HepG2 (cell line): ENCODE data around the gene SULT1E1. TPM values are rescaled to one million over a fixed set of nuclear protein-coding genes. Genes with fewer than 3 reads are reported as not detected.

Experiments used
- CCAR2 ChIP-seq: fragments of 200-400 bp; formaldehyde crosslinking; optimal IDR thresholded peaks from 2 replicates; pipeline ENCODE3; 2018; ENCODE audit warnings: low read depth, mild to moderate bottlenecking, low read length, moderate library complexity
- NFAT5 ChIP-seq: sonication (generic); formaldehyde crosslinking; IDR thresholded peaks from 2 replicates; pipeline ENCODE4 v1.4.0; 2020; ENCODE audit warnings: missing genetic modification reagents
- PCBP2 ChIP-seq: fragments of 200-400 bp; formaldehyde crosslinking; optimal IDR thresholded peaks from 2 replicates; pipeline ENCODE3; 2018; ENCODE audit warnings: low read length, low read depth; ENCODE audit not compliant: poor library complexity, severe bottlenecking
- SAP130 ChIP-seq: IDR thresholded peaks from 2 replicates; pipeline ENCODE4 v1.6.1; 2016; ENCODE audit warnings: low read depth
- SKI ChIP-seq: fragments of 450-650 bp; IDR thresholded peaks from one replicate; pipeline ENCODE4 v1.6.1; 2018; ENCODE audit warnings: mild to moderate bottlenecking; ENCODE audit not compliant: partially characterized antibody
- SP1 ChIP-seq, 2 experiments: fragments of 450-650 bp in 1 of 2; sonication (generic) in 1 of 2; formaldehyde crosslinking in 1 of 2; IDR thresholded peaks; 2 replicates each; pipeline versions ENCODE4 v1.4.0 to v1.6.1; 2016 to 2020; ENCODE audit warnings: missing genetic modification reagents in 1 of 2
- ZC3H4 ChIP-seq: sonication (generic); formaldehyde crosslinking; IDR thresholded peaks from 2 replicates; pipeline ENCODE4 v1.4.0; 2020; ENCODE audit warnings: missing genetic modification reagents, borderline replicate concordance
- ZFYVE20 ChIP-seq: sonication (generic); formaldehyde crosslinking; IDR thresholded peaks from 2 replicates; pipeline ENCODE4 v1.8.0; 2023; ENCODE audit warnings: low read depth, mild to moderate bottlenecking, moderate library complexity, missing genetic modification reagents, borderline replicate concordance
- ZNF12 ChIP-seq: sonication (generic); formaldehyde crosslinking; IDR thresholded peaks from 2 replicates; pipeline ENCODE4 v1.5.0; 2020; ENCODE audit warnings: missing genetic modification reagents
- ZNF556 ChIP-seq: sonication (generic); formaldehyde crosslinking; IDR thresholded peaks from 2 replicates; pipeline ENCODE4 v1.4.0; 2020; ENCODE audit warnings: mild to moderate bottlenecking, missing genetic modification reagents, borderline replicate concordance
- polyA plus RNA-seq, 8 experiments: library from polyadenylated mRNA; depleted of rRNA in 3 of 8; stranded (reverse) in 7 of 8; unstranded in 1 of 8; fragments of >200 nt; fragmentation: Illumina TruSeq in 4 of 8; extraction: Trizol in 4 of 8; gene quantifications; 2 replicates each; pipeline versions ENCODE4 v1.2.1 to v1.2.3, GENCODE V29; 2011 to 2016; ENCODE audit warnings: low read depth in 4 of 8, missing spikeins in 1 of 8, mixed read lengths in 1 of 8; ENCODE audit not compliant: insufficient read depth in 1 of 8
- total RNA-seq, 5 experiments: library from RNA; depleted of rRNA; stranded (reverse); fragments of >200 nt; fragmentation: Illumina TruSeq; extraction: Trizol; gene quantifications; 2 replicates each; pipeline ENCODE4 v1.2.3, GENCODE V29; 2016; ENCODE audit warnings: low read depth in 1 of 5
- TF ChIP-seq, protein P1 (sequence below): sonication (generic); formaldehyde crosslinking; IDR thresholded peaks from 2 replicates; pipeline ENCODE4 v1.8.0; 2023; ENCODE audit warnings: mild to moderate bottlenecking, missing genetic modification reagents
- TF ChIP-seq, protein P2 (sequence below): sonication (generic); formaldehyde crosslinking; IDR thresholded peaks from 2 replicates; pipeline ENCODE4 v1.4.0; 2020; ENCODE audit warnings: missing genetic modification reagents
- TF ChIP-seq, protein P3 (sequence below): sonication (generic); formaldehyde crosslinking; conservative IDR thresholded peaks from 2 replicates; pipeline ENCODE4 v1.4.0; 2020; ENCODE audit warnings: mild to moderate bottlenecking, missing genetic modification reagents, moderate library complexity

SULT1E1 gene
- total and polyA plus RNA-seq, 2 of the 13 experiments (the other 11 are each of a cell fraction or from before 2014, with no cell fraction given) = 1.7 to 3.9 TPM

DNA sequence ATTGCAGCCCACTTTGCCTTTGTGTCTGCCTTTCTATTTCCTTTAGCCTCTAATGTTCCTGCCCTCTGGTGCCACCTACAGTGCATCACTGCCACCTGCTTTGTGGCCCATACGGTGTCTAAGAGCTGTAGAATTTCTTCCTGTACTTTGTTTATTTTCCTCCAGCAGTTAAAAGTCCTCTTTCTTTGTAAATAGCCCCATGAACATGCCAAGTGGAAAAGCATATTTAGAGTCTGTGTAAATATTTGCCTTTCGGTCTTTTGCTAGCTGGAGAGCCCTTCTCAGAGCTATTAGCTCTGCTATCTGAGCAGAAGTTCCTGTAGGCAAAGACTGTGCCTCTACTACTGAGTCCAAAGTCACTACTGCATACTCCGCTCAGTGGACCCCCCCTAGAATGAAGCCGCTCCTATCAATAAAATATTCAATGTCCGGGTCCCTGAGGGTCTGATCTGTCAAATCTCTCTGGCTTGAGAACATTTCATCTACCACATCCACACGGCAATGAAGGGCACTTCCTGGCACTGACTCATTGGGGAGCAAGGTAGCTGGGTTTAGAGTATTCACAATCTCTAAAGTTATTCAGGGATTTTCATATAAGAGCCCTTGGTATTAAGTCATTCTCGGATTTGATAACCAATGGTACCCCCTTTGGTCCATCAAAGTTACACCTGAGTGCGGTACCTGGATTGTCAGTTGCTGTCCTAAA is 36.3 kb downstream of the SULT1E1 start (continued):
- TF ChIP-seq NFAT5 (CRISPR knock-in tag) (no peak), ZNF12 (CRISPR knock-in tag) (no peak), CCAR2 (no peak), SP1 (IDR thresholded peaks at IDR 0.05) (no peak), SP1 (CRISPR knock-in tag; IDR thresholded peaks at IDR 0.05) (0 out of 2 replicates have a peak, but pooled peaks have one; percentile 25), SKI (peak; percentile 96), PCBP2 (no peak), SAP130 (CRISPR knock-in tag) (peak; percentile 68), ZNF556 (CRISPR knock-in tag) (0 out of 2 replicates have a peak, but pooled peaks have one; percentile 44), ZFYVE20 (CRISPR knock-in tag) (no peak), ZC3H4 (no peak)
- TF ChIP-seq, protein P1, sequence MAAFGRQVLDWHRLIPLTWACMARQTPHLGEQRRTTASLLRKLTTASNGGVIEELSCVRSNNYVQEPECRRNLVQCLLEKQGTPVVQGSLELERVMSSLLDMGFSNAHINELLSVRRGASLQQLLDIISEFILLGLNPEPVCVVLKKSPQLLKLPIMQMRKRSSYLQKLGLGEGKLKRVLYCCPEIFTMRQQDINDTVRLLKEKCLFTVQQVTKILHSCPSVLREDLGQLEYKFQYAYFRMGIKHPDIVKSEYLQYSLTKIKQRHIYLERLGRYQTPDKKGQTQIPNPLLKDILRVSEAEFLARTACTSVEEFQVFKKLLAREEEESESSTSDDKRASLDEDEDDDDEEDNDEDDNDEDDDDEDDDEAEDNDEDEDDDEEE (CRISPR knock-in tag) = no peak
- TF ChIP-seq, protein P2, sequence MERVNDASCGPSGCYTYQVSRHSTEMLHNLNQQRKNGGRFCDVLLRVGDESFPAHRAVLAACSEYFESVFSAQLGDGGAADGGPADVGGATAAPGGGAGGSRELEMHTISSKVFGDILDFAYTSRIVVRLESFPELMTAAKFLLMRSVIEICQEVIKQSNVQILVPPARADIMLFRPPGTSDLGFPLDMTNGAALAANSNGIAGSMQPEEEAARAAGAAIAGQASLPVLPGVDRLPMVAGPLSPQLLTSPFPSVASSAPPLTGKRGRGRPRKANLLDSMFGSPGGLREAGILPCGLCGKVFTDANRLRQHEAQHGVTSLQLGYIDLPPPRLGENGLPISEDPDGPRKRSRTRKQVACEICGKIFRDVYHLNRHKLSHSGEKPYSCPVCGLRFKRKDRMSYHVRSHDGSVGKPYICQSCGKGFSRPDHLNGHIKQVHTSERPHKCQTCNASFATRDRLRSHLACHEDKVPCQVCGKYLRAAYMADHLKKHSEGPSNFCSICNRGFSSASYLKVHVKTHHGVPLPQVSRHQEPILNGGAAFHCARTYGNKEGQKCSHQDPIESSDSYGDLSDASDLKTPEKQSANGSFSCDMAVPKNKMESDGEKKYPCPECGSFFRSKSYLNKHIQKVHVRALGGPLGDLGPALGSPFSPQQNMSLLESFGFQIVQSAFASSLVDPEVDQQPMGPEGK (CRISPR knock-in tag) = peak; percentile 89
- TF ChIP-seq, protein P3, sequence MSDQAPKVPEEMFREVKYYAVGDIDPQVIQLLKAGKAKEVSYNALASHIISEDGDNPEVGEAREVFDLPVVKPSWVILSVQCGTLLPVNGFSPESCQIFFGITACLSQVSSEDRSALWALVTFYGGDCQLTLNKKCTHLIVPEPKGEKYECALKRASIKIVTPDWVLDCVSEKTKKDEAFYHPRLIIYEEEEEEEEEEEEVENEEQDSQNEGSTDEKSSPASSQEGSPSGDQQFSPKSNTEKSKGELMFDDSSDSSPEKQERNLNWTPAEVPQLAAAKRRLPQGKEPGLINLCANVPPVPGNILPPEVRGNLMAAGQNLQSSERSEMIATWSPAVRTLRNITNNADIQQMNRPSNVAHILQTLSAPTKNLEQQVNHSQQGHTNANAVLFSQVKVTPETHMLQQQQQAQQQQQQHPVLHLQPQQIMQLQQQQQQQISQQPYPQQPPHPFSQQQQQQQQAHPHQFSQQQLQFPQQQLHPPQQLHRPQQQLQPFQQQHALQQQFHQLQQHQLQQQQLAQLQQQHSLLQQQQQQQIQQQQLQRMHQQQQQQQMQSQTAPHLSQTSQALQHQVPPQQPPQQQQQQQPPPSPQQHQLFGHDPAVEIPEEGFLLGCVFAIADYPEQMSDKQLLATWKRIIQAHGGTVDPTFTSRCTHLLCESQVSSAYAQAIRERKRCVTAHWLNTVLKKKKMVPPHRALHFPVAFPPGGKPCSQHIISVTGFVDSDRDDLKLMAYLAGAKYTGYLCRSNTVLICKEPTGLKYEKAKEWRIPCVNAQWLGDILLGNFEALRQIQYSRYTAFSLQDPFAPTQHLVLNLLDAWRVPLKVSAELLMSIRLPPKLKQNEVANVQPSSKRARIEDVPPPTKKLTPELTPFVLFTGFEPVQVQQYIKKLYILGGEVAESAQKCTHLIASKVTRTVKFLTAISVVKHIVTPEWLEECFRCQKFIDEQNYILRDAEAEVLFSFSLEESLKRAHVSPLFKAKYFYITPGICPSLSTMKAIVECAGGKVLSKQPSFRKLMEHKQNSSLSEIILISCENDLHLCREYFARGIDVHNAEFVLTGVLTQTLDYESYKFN = peak; percentile 96
